GM18499 (cell line): Measurements from ENCODE around the gene GRM5.

Experiments
- ATAC-seq: cut with Tn5 transposase; IDR thresholded peaks from one replicate; pipeline ENCODE4 v1.9.1; 2021; ENCODE audit warnings: moderate number of reproducible peaks; ENCODE audit not compliant: insufficient read depth, unreplicated experiment

Gene GRM5

DNA sequence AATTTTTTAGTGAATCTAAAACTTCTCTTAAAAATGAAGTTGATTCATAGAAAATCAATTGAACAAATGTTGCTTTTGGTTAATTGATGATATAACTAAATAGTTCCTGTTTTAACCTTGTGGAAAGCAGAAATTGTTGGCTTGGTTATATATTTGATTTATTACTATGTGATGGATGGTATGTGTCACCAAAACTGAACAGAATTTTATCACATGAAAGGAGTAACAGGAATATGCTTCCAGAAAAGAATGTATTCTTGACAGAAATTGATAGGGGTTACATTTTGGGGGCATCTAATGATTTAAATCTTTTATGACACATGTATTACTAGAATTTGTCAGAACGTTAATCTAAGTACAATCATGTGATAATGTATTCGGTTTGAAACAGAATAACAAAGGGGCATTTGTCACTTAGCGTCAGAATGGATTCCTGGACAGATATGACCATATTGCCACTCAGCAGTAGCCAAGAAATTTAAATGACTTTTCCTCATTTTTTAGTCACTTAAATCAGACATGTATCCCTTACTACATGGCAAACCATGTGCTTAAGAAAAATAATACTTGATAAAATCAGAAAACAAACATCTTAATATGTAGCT, 295.2 kb downstream of the GRM5 start:
- no peak for ATAC-seq

- no peak for ATAC-seq
These were observed 321.6 kb downstream of the GRM5 start for GRCh38 chr11:88744140-88744539.

DNA sequence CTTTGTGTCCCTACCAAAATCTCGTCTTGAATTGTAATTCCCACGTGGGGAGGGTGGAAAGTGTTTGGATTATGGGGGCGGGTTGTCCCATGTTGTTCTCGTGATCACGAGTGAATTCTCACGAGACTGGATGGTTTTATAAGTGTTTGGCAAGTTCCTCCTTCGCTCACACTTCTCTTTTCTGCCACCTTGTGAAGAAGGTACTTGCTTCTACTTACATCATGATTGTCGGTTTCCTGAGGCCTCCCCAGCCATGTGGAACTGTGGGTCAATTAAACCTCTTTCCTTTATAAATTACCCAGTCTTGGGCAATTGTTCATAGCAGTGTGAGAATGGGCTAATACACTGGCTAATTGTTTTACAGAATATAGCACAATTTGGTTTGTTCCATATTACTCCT, 326.3 kb downstream of the GRM5 start:
- no peak for ATAC-seq

GRCh38 chr11:88709567-88709966, 356.2 kb downstream of the GRM5 start:
- no peak for ATAC-seq

GRCh38 chr11:88704485-88704884, 361.3 kb downstream of the GRM5 start:
- no peak for ATAC-seq

GRCh38 chr11:88701816-88702215, 364.0 kb downstream of the GRM5 start:
- no peak for ATAC-seq

- ATAC-seq: no peak
These were observed 368.6 kb downstream of the GRM5 start for GRCh38 chr11:88697139-88697538.

- ATAC-seq: no peak
These were observed 369.9 kb downstream of the GRM5 start for GRCh38 chr11:88695689-88696414.

GRCh38 chr11:88692306-88693086, 373.3 kb downstream of the GRM5 start:
- no peak for ATAC-seq

- no peak for ATAC-seq
These were observed 376.1 kb downstream of the GRM5 start for GRCh38 chr11:88689548-88690240.

- no peak for ATAC-seq
These were observed 382.8 kb downstream of the GRM5 start for GRCh38 chr11:88683024-88683423.

DNA sequence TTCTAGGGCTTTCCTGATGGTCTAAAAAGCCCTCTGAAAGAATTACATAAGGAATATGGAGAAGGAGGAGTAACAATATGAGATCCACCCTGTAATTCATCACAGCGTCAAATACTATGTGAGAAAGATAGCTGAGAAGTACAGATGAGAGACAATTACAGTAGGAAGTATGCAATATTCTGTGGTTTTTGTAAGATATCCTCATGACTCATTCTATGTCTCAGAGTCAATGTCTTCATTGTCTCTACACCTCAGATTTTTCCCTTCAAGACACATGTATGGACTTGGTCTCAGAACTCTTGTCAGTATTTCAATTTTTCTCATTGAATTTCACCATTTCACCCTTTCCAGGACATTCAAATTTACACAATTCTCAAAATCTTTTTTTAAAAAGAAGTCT, 385.0 kb downstream of the GRM5 start:
- ATAC-seq: peak; percentile 44

GRCh38 chr11:88666364-88666763, 399.4 kb downstream of the GRM5 start:
- no peak for ATAC-seq

DNA sequence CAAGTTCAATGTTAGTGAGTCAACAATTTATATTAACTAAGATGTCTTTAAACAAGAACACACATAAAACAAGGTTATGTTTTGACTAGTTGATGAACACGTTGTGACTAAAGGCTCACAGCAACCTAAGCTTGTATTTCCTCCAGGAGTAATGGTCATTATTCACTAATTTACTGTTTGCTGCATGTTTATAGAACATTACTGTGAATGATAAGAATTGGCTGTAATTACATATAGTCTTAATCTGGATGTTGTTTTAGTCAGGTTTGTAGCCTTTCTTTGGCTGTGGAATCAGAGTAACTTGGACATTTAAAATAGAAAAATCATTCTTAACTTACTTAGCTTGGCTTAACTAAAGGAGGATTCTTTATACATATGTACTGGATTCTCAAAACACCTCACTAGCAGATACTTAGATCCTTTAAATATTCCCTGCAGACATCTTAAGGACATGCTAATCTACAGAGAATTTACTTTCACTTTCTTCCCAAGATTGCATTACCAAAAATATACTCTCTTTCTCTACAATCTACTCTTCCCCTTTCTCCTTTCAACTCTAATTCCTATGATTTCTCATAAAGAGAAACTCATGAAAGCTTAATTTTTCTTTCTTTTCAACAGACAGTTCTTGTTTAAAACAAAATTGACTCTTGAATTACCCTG, 408.6 kb downstream of the GRM5 start:
- no peak for ATAC-seq

DNA sequence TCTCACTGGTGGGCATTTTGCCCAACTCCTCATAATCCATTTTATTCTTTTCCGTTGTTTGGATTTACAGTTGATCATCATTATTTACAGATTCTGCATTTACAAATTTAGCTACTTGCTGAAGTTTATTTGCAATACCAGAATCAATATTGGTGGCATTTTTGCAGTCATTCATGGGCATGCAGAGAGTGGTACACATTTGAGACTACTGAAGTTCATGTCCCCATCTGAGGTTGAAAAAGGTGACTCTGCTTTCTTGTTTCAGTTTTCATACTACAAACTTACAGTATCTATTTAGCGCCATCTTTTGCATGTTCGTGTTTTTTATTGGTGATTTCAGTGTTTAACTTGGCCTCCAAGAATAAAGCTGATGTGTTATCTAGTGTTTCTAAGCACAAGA, 409.5 kb downstream of the GRM5 start:
- ATAC-seq: no peak

GRCh38 chr11:88655656-88656055, 410.1 kb downstream of the GRM5 start:
- ATAC-seq: no peak

DNA sequence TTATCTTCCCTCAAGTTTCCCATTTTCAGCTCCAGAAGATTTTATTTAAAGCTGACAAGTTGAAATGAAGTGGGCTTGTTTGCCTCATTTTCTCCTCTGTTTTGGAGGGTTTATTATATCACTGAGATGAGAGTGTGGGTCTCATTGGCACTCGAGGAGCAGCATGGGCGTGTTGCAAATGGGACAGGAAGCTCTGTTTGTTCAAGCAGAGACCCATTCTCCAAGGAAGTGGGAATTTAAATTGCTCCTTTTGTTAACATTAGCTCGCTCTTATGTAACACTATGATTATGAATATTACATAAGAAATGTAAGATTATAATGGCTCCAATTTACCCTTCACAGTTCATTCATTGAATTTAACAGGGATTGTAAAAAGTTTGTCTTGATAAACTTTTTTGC, 410.6 kb downstream of the GRM5 start:
- ATAC-seq: no peak

GRCh38 chr11:88651556-88651955, 414.2 kb downstream of the GRM5 start:
- ATAC-seq: no peak

DNA sequence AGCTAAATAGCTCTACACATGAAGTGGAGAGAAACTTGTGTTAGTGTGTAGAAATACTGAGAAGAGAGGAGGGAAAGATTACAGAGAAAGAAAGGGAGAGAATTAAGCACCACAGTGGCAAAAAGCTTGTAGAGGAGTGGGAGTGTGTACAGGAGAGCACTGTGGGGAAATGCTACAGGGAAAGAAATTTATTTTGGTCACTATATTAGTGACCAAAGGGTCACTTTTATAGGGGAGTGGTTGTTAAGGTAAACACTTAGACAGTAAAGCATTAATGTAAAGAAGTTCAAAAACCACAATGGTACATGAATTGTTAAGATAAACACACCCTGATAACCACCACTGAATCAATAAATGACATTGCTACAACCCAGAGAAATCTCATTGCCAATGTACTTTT, 421.1 kb downstream of the GRM5 start:
- no peak for ATAC-seq

DNA sequence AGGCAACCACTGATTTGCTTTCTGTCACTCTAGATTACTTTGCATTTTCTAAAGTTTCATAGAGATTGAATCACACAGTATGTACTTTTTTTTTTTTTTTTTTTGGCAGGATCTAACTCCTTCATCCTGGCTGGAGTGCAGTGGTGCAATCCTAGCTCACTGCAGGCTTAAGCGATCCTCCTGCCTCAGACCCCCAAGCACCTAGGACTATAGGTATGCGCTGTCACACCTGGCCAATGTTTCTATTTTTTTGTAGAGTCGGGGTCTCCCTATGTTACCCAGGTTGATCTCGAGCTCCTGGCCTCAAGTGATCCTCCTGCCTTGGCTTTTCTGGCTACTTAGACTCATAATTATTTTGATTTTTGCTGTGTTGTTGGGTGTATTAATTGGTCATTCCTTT, 433.6 kb downstream of the GRM5 start:
- ATAC-seq: no peak
